Adipocyte (in vitro differentiated cells): ENCODE measurements around the gene CYP46A1.
A peak's percentile ranks its signal among the peaks of the same experiment; 100 is the strongest.

Experiments used
- DNase-seq: peaks from one replicate; pipeline ENCODE4 v3.0.0-alpha.2; 2015; ENCODE audit warnings: low read depth
- H3K27me3 ChIP-seq: replicated peaks from 2 replicates; pipeline ENCODE4 v1.7.0; 2013; ENCODE audit warnings: mild to moderate bottlenecking, low read length, moderate library complexity; ENCODE audit not compliant: control insufficient read depth, insufficient read depth
- H3K36me3 ChIP-seq: 2 replicates; pipeline ENCODE4 v1.7.0; 2013; ENCODE audit warnings: low read length, mild to moderate bottlenecking, moderate library complexity; ENCODE audit not compliant: control insufficient read depth, insufficient read depth, severe bottlenecking
- H3K4me1 ChIP-seq: 2 replicates; pipeline ENCODE4 v1.7.0; 2013; ENCODE audit warnings: mild to moderate bottlenecking, low read length, moderate library complexity; ENCODE audit not compliant: control insufficient read depth, insufficient read depth
- H3K4me3 ChIP-seq: 2 replicates; pipeline ENCODE4 v1.7.0; 2013; ENCODE audit warnings: mild to moderate bottlenecking, low read length, moderate library complexity
- H3K9ac ChIP-seq: 2 replicates; pipeline ENCODE4 v1.7.0; 2013; ENCODE audit warnings: mild to moderate bottlenecking, low read length, moderate library complexity
- H3K9me3 ChIP-seq: 2 replicates; pipeline ENCODE4 v1.7.0; 2013; ENCODE audit warnings: mild to moderate bottlenecking, low read length, moderate library complexity; ENCODE audit not compliant: control insufficient read depth

Gene CYP46A1

GRCh38 chr14:99736603-99737371 lies 52.7 kb downstream of the CYP46A1 start:
- Histone ChIP-seq H3K9ac (peak overlapping the region; percentile 37), H3K9me3 (no peaks in the 10 kb centered on the region), H3K4me1 (peaks cover 7% of the 10 kb centered on the region), H3K36me3 (no peaks in the 10 kb centered on the region), H3K4me3 (peak overlapping the region; percentile 74), H3K27me3 (peaks cover 8% of the 10 kb centered on the region)
- DNase-seq = no peak

- H3K9me3 ChIP-seq = no peaks in the 10 kb centered on the region
- peak overlapping the region; percentile 74 for H3K4me3 ChIP-seq
- H3K9ac ChIP-seq = peak overlapping the region; percentile 37
- H3K4me1 ChIP-seq = peaks cover 7% of the 10 kb centered on the region
- peaks cover 8% of the 10 kb centered on the region for H3K27me3 ChIP-seq
- no peaks in the 10 kb centered on the region for H3K36me3 ChIP-seq
- peak; percentile 60 for DNase-seq
Measured at GRCh38 chr14:99737451-99737951, 53.4 kb downstream of the CYP46A1 start.

GRCh38 chr14:99737956-99738667 lies 54.0 kb downstream of the CYP46A1 start:
- Histone ChIP-seq H3K4me1 (peaks cover 7% of the 10 kb centered on the region), H3K4me3 (peak overlapping the region; percentile 74), H3K27me3 (peaks cover 8% of the 10 kb centered on the region), H3K36me3 (no peaks in the 10 kb centered on the region), H3K9ac (peak overlapping the region; percentile 37), H3K9me3 (no peaks in the 10 kb centered on the region)
- no peak for DNase-seq

- DNase-seq = no peak
Measured at GRCh38 chr14:99740411-99740810, 56.3 kb downstream of the CYP46A1 start.

GRCh38 chr14:99741227-99741976 lies 57.3 kb downstream of the CYP46A1 start:
- Histone ChIP-seq H3K27me3 (peaks cover 4% of the 10 kb centered on the region), H3K9me3 (no peaks in the 10 kb centered on the region)
- DNase-seq = no peak

More at GRCh38 chr14:99740411-99740810, 56.3 kb downstream of the CYP46A1 start:
- Histone ChIP-seq H3K27me3 (peaks cover 4% of the 10 kb centered on the region), H3K9me3 (no peaks in the 10 kb centered on the region), H3K36me3 (no peaks in the 10 kb centered on the region), H3K4me3 (no peak overlapping the region), H3K9ac (no peak overlapping the region), H3K4me1 (peaks cover 17% of the 10 kb centered on the region)

GRCh38 chr14:99742074-99742473 lies 58.0 kb downstream of the CYP46A1 start:
- Histone ChIP-seq H3K9ac (no peak overlapping the region), H3K27me3 (peaks cover 4% of the 10 kb centered on the region), H3K9me3 (no peaks in the 10 kb centered on the region), H3K36me3 (no peaks in the 10 kb centered on the region), H3K4me3 (no peak overlapping the region), H3K4me1 (peaks cover 20% of the 10 kb centered on the region)
- no peak for DNase-seq

More at GRCh38 chr14:99741227-99741976, 57.3 kb downstream of the CYP46A1 start:
- Histone ChIP-seq H3K4me3 (no peak overlapping the region), H3K36me3 (no peaks in the 10 kb centered on the region), H3K4me1 (peaks cover 24% of the 10 kb centered on the region), H3K9ac (no peak overlapping the region)

GRCh38 chr14:99742509-99743487 lies 58.7 kb downstream of the CYP46A1 start:
- no peak for DNase-seq
- H3K4me1 ChIP-seq = peaks cover 17% of the 10 kb centered on the region
- H3K36me3 ChIP-seq = no peaks in the 10 kb centered on the region
- no peaks in the 10 kb centered on the region for H3K9me3 ChIP-seq
- H3K9ac ChIP-seq = no peak overlapping the region
- H3K27me3 ChIP-seq = peaks cover 4% of the 10 kb centered on the region
- H3K4me3 ChIP-seq = no peak overlapping the region

GRCh38 chr14:99744199-99744872 lies 60.2 kb downstream of the CYP46A1 start:
- Histone ChIP-seq H3K9ac (no peak overlapping the region), H3K4me3 (no peak overlapping the region), H3K36me3 (no peaks in the 10 kb centered on the region), H3K9me3 (no peaks in the 10 kb centered on the region), H3K27me3 (peaks cover 4% of the 10 kb centered on the region), H3K4me1 (peaks cover 17% of the 10 kb centered on the region)
- DNase-seq = peak; percentile 77

GRCh38 chr14:99744873-99745224 lies 60.8 kb downstream of the CYP46A1 start:
- Histone ChIP-seq H3K27me3 (peaks cover 4% of the 10 kb centered on the region), H3K9me3 (no peaks in the 10 kb centered on the region), H3K36me3 (no peaks in the 10 kb centered on the region), H3K4me1 (peaks cover 22% of the 10 kb centered on the region), H3K9ac (no peak overlapping the region), H3K4me3 (no peak overlapping the region)
- no peak for DNase-seq
